Stimulated activated CD4-positive, alpha-beta T cell treated with anti-CD3 and anti-CD28 coated beads, Interleukin-1b, Interleukin-23, amount 100 ng/mL, for 1 hour (primary cell): ENCODE results near the gene ATP5MG.
"Not testable (repeated sequence)": the region's sequence is repeated elsewhere in the genome, so short reads cannot be mapped to it uniquely, and the experiment has no call there.

Experiments
- DNase-seq, 2 donors: peaks; one replicate each; pipeline ENCODE4 v3.0.0-alpha.2; 2020; ENCODE audit warnings: low read depth in 2 of 2

The ATP5MG gene, protein sequence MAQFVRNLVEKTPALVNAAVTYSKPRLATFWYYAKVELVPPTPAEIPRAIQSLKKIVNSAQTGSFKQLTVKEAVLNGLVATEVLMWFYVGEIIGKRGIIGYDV

DNA sequence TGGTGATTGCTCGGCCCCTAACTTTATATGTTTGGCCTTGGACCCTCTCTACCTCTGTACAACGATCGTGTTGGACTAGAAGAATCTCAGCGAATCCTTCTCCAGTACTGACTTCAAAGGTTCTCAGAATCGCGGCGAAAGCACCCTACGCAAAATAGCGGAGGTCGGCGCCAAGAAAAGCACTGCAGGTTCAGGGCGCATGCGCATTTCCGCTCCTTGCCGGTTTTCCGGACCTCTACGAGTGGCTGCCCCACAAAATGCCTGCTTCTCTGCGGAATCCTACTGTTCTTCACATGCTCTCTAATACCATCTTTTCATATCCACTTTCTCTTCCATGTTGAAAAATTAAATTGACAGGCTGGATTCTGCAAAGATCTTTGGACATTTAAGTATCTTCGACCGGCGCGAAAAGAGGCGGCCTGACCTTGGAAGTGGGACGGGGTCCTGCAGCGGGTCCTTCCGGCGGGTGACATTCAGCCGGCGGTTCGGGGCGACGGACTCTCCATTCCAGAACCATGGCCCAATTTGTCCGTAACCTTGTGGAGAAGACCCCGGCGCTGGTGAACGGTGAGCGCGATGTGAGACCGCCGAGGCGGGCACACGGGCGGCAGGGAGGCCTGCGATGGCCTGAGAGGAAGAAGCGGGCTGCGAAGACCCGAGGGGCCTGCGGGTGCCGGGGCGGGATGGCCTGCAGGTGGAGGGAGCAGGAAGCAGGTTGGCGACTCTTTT lies at the start of gene ATP5MG:
Gene ATP5MG (plus strand): TSS at position 456 of the 729 bp plus-strand sequence. CDS start 60 bp downstream, at position 516.
- DNase-seq: peak; percentile 77 to 81

DNA sequence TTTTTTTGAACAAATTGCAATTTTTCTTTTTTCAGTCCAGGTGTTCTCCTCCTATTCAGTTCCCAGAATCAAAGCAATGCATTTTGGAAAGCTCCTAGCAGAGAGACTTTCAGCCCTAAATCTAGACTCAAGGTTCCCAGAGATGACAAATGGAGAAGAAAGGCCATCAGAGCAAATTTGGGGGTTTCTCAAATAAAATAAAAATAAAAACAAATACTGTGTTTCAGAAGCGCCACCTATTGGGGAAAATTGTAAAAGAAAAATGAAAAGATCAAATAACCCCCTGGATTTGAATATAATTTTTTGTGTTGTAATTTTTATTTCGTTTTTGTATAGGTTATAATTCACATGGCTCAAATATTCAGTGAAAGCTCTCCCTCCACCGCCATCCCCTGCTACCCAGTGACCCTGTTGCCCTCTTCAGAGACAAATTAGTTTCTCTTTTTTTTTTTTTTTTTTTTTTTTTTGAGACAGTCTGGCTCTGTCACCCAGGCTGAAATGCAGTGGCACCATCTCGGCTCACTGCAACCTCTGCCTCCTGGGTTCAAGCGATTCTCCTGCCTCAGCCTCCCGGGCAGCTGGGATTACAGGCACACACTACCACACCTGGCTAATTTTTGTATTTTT lies 48.2 kb upstream of the ATP5MG start:
- no peak for DNase-seq

DNA sequence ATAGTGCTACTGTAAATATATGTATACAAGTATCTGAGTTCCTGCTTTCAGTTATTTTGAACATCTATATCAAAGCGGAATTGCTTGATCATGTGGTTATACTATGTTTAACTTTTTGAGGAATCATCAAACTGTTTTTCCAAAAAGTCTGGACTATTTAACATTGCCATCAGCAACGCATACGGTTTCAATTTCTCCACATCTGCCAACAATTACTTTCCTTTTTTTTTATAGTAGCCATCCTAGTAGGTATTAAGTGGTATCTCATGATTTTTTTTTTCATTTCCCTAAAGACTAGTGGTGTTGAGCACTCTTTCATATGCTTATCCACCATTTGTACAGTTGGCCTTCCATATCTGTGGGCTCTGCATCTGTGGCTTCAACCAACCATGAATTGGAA lies 43.3 kb upstream of the ATP5MG start:
- DNase-seq: no peak

DNA sequence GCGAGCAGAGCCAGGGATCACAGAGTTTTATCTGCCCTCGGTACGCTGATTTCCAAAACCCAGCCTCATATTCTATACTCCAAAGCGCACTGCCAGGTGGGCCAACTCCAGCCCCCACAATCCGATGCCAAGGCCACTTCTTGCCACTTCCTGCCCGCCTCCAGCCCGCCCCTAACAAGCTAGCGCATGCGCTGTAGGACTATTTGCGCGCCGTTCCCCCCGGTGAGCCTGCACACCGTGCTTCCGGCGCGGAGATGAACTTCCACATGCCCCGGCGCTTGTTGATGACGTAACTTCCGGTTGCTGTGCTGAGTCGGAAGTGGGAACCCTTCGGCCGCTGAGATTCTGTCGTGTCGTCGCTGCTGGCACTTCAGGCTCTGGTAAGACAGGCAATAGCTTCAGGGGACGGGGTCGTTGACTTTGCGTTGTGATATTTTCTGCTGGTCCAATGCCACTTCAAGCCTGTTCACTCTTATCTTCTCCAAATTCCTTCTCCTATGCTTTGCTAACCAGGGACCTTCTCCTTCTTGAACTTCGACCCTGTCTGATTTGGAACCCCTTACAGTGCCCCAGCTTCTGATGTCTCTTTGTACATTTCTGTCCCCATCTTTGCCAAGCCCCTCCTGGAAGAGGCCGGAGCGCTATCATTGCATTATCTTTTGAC lies 42.0 kb upstream of the ATP5MG start, which contains the start of gene UBE4A:
Gene UBE4A (plus strand): TSS at position 306 of the 664 bp plus-strand sequence. CDS start 5,481 bp downstream, outside the sequence.
- DNase-seq: peak; percentile 96

DNA sequence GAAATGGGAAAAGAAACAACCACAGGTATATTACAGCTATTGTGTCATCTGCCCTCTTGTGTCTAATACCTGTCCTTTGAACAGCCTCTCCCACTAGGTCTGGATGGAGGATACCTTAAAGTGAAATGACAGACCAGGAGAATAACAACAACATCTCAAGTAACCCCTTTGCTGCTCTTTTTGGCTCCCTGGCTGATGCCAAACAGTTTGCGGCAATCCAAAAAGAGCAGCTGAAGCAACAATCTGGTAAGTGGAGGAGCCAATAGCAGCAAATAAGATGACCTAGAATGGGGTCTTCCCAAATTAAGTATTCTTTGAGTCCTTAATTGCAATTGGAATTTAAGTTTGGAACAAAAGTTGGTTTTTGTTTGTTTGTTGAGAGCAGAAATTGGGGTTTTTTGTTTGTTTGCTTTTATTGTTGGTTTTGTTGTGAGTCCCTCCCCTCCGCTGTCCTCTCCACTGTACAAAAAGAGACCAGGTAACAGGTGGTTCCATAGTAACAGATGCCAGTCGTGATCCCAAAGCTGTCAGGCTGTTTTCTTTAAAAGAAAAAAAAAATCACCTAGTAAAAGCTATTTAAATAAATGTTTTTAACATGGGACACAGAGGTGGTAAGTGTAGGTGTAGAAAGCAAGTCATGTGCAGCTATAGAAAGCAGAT lies 36.3 kb upstream of the ATP5MG start:
- DNase-seq: no peak

DNA sequence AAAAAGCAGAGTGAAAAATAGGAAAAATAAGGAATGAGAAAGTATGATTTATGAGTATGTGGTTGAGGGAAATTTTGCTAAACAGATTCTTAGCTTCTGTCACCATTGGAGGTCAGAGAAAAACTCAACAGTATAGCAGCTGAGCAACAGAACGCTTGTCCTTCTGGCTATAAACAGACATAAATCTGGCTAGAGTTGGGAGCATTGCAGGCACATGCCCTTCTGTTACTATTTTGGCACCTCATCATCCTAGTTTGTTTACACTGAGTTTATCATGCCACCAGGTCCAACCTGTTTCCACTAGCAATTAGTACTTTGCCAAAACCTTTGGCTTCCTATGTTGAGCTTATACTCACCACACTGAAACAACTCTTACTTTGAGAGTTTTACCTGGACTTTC lies 35.1 kb upstream of the ATP5MG start:
- DNase-seq: no peak

DNA sequence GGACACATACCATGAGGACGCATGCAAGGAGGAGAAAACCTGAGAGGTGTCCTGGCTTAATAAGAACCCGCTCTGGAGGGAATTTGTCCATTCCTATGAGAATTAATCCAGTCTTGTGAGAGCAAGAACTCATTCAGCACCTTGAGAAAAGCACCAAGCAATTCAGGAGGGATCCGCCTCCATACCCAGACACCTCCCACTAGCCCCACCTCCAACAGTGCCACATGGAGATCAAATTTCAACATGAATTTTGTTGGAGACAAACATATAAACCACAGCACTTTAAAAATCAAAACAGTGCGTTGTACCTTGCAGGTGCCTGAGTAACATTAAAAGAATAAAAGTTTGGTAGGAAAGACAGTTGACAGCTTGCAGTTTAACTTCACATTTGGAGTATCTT lies 30.6 kb upstream of the ATP5MG start:
- no peak for DNase-seq

DNA sequence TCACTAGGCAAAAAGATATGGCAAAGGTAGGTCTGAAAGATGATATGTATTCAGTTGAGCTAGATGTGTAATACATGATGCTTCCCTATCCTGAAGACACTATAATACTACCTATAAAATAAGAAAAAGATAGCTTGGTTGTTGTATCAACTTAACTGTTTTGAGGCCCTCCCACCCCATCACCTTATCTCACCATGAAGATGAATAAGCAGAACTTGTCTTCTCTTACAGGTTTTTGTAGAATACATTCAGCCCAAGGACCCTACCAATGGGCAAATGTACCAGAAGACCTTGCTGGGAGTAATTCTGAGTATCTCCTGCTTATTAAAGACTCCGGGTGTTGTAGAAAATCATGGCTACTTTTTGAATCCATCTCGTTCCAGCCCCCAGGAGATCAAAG lies 28.1 kb upstream of the ATP5MG start:
- no peak for DNase-seq

DNA sequence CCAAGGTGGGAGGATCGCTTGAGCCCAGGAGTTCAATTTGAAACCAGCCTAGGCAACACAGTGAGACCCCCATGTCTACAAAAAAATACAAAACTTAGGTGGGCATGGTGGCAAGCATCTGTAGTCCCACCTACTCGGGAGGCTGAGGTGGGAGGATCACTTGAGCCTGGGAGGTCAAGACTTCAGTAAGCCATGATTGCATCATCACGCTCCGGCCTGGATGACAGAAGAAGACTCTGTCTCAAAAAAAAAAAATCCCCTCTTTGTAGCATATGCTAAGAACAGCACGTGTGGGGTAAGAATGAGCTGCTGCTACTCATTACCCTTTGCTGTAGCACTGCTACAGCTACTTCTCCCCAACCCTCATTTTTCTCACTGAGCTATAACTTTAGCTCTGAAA lies 27.5 kb upstream of the ATP5MG start:
- no peak for DNase-seq

DNA sequence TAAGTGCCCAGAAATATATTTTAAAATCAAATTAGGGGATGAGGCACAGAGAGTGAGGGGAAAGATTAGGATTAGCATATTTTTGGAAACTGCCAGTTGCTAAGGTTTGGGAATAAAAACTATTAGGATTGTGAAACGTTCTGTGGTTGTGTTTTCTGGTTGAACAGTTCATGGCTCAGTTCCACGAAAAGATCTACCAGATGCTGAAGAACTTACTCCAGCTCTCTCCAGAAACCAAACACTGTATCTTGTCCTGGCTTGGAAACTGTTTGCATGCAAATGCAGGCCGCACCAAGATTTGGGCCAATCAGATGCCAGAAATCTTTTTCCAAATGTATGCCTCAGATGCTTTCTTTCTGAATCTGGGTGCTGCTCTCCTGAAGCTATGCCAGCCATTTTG lies 26.7 kb upstream of the ATP5MG start:
- DNase-seq: no peak

DNA sequence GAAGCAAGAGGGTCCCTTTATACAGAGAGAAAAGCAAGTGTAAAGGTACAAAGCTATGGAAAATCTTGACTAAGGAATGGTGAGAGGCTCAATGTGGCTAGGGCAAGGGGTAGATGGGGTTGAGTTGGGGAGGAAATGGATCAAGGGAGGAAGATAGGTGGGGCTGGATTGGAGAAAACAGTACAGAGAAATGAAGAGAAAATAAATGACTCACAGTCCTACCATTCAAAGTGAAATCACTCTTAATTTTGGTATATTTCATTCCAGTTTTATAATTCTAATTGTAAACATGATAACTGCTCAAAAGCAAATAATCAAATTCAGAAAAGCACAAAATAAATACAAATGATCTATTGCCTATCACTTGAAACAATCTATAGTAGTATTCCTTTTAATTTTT lies 25.4 kb upstream of the ATP5MG start:
- no peak for DNase-seq

DNA sequence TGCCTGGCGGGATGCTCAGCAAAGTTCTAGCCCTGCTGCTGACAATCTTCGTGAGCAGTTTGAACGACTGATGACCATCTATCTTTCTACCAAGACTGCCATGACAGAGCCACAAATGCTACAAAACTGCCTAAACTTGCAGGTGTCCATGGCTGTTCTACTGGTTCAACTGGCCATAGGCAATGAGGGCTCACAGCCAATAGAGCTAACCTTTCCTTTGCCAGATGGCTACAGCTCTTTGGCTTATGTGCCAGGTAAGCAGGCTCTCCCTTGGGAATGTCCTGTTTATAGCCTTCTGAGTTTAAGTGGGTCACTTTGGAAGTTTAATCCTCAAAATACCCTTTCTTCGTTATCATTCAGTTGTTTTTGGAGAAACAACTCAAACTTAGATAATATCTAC lies 21.9 kb upstream of the ATP5MG start:
- no peak for DNase-seq

DNA sequence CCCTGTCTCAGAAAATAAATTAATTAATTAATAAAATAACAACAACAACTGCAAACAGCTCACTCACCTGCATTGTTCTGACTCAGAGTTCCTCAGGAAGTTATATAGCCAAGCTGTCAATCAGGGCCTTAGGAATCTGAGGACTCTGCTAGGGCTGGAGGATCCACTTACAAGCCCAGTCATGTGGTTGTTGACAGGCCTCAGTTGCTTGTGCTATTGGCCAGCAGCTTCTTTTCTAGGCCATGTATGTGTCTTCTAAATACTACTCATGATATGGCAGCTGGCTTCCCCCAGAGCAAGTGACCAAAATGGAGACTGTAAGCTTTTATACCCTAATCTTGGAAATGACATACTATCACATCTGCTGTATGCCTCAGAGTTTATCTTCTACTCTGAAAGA lies 20.8 kb upstream of the ATP5MG start:
- no peak for DNase-seq

DNA sequence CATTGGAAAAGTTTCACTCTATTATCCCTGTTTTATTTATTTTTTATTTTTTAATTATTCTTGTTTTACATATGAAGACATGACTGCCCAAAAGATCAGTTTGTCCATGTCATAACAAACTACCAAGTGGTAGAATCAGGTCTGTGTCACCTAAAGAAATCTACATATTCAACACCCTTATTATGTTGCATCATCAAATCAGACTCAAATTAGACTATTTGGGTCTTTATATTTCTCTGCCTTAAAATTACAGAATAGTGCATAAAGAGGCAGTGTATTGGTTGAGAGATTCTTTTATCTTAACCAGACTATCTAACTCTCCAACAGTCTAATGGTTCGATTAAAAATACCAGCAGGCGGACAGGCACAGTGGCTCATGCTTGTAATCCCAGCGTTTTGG lies 18.5 kb upstream of the ATP5MG start:
- no peak for DNase-seq

DNA sequence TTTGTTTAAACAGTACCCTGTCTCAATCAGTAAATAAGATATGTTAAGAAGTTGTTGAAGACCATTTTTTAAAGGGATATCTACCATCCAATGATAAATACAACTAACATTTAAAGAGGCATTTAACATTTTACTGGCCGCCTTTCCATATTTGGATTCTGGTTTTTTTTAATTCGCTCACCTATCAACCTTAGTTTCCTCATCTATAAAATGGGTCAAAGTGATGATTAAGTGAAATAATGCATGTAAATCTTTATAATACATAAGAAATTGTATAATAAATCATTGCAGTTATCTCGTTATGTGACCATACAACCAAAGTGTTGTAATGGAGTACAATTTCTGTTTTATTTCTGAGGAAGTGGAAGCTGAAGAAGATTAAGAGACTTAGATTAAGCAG lies 17.7 kb upstream of the ATP5MG start:
- DNase-seq: no peak

DNA sequence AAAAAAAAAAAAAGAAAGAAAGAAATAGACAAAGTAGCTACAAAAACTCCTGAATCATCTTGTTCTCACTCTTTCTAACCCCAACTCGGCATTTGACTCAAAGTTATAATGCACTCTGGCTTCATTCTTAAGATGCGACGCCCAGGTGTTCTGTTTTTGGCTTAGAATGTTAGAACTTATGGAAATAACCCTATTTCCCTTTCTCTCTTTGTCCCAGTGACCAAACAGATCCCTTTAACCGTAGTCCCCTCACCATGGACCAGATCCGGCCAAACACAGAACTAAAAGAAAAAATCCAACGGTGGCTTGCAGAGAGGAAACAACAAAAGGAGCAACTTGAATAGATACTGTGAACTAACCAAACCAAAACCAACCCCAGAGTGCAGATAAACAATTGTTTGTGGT lies 5.3 kb upstream of the ATP5MG start:
- no peak for DNase-seq

DNA sequence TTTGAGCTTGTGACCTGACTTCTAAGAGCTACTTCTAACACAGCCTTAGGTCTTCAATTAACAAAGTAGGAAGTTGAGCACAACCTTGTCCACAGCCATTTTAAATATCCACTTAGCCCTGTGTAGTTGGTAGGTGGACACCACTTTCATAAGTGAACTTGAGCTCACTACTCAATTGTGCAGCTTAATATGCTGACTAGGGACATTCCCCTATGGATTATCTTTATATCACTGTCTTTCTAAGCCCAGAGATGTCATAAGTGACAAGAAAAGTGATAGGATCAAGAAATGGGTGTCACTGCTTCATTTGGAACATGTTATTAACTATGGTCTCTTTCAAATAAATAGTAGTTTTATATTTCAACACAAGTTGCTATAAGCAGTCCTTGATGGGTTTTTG lies 4.0 kb upstream of the ATP5MG start:
- no peak for DNase-seq

DNA sequence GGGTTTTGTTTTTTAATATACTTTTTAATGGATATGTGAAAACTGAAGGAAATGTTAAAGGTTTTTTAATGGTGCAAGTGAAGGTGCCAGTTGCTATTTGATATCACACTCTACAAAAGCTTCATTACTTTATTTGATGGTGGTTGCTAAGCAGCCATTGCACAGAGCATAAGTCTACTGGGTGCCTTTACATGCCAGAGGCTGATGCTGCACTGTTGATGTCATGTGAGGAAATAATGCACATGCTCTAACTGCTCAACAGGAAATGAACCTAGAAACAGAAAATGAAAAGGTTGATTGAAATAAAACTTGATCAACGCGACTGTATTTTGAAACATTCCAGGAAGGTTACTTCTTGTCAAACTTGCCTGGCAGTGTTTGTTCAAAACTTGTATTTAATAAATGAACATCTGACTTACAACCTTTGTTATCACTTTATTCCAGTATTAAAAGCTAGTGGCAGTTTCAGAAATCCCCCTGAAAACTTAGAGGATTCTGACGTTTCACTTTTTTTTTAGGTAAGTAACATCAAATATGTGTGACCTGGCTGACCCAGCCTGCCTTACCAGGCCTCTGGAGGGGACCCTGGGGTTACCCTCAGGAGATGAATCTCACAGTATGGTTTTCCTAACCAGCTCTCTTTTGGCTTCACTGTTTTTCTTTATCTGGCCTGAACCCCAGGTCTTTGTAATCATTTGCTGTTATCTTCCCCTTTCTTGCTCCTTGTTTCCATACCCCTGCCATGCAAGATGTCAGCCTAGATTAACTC lies 2.4 kb upstream of the ATP5MG start:
- peak in 1 of 2 donors; percentile 14 for DNase-seq

DNA sequence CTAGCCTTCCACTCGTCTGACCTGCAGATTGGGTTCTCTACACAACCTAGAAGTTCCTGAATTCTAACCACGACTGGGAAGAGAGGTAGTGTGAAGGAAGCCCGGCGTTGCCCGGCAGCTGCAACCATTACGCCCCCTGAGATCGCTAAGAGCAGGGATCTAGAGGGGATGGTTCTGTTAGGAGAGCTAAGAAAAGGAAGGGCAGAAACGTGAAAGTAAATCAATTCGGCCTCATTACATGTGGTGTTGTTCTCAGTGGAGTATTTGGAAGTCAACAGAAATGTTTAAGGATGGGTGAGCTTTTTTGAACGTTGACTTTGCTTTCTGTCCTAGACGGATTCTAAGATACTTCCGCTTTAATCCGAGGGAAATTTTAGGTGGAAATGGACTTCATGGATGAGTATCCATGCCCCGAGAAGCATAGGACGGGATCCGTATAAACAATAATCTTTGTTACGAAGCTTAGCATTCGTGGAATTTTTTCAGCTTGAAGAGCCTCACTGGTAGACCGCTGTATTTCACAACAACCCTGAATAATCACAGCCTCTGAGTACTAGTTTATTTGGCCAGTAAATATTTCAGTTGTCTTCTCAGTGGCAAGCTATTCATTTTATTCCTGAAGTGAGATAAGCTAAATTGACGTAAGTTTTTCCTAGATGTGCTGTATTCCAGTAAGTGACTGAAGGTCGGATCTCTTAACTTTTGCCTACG lies 629 bp downstream of the ATP5MG start:
- no peak for DNase-seq

DNA sequence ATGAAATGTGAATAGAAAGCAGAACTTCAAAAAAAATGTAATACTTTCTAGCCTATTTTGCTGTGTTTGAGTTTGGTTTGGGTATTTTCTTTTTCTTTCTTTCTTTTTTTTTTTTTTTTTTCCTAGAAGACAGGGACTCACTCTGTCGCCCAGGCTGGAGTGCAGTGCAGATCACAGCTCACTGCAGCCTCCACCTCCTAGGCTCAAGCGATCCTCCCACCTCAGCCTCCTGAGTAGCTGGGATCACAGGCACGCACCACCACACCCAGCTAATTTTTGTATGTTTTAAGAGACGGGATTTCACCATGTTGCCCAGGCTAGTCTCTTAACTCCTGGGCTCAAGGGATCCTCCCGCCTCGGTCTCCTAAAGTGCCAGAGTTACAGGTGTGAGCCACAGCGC lies 1.2 kb downstream of the ATP5MG start:
- not testable (repeated sequence) for DNase-seq
